SU-DHL-6 (cell line): ENCODE results near the gene FOXN3.

Experiments
- CTCF ChIP-seq: fragments of 200-600 bp; sonication (generic); IDR thresholded peaks from one replicate; pipeline ENCODE4 v1.5.1; 2017; ENCODE audit warnings: antibody characterized with exemption, mild to moderate bottlenecking, low read length, moderate library complexity; ENCODE audit not compliant: insufficient read depth, poor library complexity, severe bottlenecking
- EZH2phosphoT487 ChIP-seq: fragments of 200-600 bp; sonication (generic), shearing (Covaris generic); conservative IDR thresholded peaks from 2 replicates; pipeline ENCODE4 v1.6.1; 2018; ENCODE audit warnings: mild to moderate bottlenecking, antibody characterized with exemption, low read length, moderate library complexity, mixed read lengths

- TF ChIP-seq CTCF (no peak), EZH2phosphoT487 (no peak)
Observed at GRCh38 chr14:89409961-89410360, 7.1 kb downstream of the FOXN3 start.
